HG03060 (cell line): ENCODE results near the gene MREG.

Source experiments
- ATAC-seq: cut with Tn5 transposase; IDR thresholded peaks from one replicate; pipeline ENCODE4 v1.9.1; 2021; ENCODE audit warnings: low read depth, moderate number of reproducible peaks; ENCODE audit not compliant: unreplicated experiment

MREG gene

DNA sequence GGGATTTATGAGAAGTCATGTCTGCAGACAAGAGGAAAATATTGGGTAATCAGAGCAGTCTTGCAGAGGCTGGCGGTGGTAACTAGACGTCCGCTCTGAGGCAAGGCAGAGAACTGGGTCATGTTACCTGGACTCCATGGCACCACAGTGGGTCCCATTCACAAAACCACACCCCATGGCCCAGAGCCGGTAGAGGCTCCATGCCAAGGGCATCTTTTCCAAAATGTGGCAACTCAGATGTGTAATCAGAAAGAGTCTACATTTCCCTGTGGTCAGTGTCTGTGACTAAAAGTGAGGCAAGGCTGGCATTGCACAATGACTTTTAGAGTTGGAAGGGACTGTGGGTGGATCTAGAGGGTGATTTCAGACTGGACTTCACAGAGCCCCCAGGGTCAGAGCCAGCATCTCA, 113.1 kb downstream of the MREG start:
- ATAC-seq, result no peak

DNA sequence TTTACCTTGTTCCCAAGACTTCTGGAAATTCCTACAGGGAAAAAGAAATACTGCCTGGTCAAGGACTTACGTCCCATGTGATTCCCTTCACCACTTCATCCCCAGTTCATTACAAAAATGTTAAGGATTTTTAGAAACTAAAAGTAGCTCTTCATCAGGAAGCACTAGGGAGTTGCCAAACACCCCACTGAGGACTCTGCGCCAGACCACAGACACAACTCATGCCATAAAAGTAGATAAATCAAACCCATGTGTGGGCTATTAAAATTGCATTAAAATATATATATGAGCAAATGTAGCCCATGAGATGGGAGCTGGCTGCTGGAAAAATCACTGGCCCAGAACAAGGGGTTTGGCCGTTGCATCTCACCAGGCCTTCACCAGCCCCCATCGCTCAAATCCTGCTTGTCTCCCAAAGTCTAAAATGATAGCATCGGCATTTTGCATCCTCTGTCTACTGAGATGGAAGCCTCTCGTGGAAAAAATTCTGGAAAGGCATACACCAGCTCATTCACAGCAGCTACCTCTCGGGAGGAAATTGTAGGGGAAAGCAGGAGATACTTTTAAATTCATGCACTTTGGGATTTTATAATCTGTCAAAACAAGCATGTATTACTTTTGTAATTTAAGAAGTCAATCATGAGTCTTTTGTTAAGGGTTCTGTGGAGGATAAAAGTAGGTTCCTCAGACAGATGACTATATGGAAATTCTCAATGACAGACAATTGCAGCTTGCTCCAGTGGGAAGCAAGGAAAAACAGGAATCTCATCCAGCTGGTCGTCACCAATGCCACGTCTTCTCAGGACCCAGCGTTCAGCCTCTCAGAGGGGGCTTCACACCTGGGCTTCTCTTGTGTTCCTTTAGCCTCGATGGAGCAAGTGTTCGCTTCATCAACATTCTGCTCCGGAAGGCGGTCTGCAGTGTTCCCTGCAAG, 113.9 kb downstream of the MREG start:
- no peak for ATAC-seq

DNA sequence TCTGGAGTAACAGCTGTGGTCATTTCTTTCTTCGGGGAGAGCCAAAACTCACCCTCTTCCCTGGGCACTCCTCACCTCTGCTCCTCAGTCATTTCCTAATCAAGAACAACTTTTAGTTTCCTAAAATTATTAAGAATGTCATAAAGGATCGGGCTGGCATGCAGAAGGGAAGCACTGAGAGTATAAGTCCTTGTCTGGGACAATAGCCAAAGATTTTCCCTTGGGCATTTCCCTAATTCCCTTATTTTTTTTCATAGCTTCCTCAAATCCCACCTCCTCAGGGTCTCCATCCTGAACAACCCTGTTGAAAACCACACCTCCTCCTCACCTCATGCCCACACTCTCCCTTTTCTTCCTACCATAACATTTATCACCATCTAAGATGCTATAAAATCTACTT, 115.0 kb downstream of the MREG start:
- no peak for ATAC-seq

DNA sequence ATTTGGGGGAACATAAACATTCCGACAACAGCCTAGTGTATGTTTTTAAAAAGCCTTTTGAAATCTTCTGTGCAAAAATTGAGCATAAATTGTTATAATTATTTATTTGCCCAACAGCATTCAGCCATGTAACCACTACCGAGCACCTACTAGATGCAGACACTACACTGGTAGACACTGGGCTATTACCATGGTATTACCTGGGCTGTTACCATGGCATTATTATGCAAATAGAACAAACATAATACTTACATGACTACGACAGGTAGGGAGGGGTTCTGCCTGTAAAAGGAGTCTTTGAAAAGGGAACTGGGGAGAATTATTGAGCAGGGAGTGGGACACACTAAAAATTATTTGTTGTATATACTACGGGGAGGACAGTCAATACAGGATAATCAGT, 116.4 kb downstream of the MREG start:
- ATAC-seq, result no peak

DNA sequence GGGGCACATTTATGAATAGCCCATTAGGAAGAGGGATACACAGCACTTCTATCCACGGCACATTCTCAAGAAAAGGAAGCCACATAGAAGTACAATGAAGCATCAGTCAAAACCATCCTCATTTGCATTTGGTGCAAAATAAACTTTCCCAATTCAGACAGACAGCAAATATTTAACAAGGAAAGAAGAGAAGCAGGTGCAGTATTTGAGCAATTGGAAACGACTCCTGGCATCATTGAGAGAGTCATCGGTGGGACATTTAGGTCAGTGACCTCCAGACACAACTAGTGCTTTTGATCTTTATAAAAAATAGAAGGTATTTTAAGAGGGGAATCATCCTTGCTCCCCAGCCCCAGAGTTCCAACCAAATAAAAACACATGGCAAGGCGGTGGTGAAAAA, 118.0 kb downstream of the MREG start:
- ATAC-seq, result no peak
